A673 (cell line): ENCODE results near the gene PHACTR4. TPM values are rescaled to one million over a fixed set of nuclear protein-coding genes. Genes with fewer than 3 reads are reported as not detected.

Source experiments
- BruUV-seq: library from RNA; stranded (reverse); fragments of 400-500 nt; replicated peaks from 2 replicates; lab custom pipeline; 2021; lab: Mats Ljungman, UMichigan
- CTCF ChIA-PET: fragments of 300-600 bp; sonication (Branson Sonifier 250); formaldehyde crosslinking; loops from one replicate; lab custom pipeline; 2022; ENCODE audit warnings: antibody characterized with exemption; lab: Charles Lee
- POLR2A ChIA-PET: fragments of 300-600 bp; sonication (Branson Sonifier 250); formaldehyde crosslinking; loops from one replicate; lab custom pipeline; 2022; ENCODE audit warnings: antibody characterized with exemption; ENCODE audit not compliant: low non-redundant PET; lab: Charles Lee
- DNase-seq: peaks from one replicate; pipeline ENCODE4 v3.0.0-alpha.2; 2015; ENCODE audit warnings: low spot score
- H3K27ac ChIP-seq: fragments of 200-600 bp; sonication (generic); 2 replicates; pipeline ENCODE4 v1.5.1; 2016; ENCODE audit warnings: mixed run types, low read depth, mild to moderate bottlenecking, mixed read lengths, antibody characterized with exemption, low read length; ENCODE audit not compliant: poor library complexity, severe bottlenecking
- H3K27me3 ChIP-seq: fragments of 200-600 bp; sonication (generic); replicated peaks from 2 replicates; pipeline ENCODE4 v1.6.1; 2017; ENCODE audit warnings: mixed run types, low read depth, mild to moderate bottlenecking, mixed read lengths, antibody characterized with exemption, low read length; ENCODE audit not compliant: insufficient read depth, poor library complexity
- H3K36me3 ChIP-seq: fragments of 200-600 bp; sonication (generic); 2 replicates; pipeline ENCODE4 v1.6.1; 2016; ENCODE audit warnings: mixed run types, mild to moderate bottlenecking, mixed read lengths, antibody characterized with exemption, low read length; ENCODE audit not compliant: insufficient read depth, poor library complexity, severe bottlenecking
- H3K4me1 ChIP-seq: fragments of 200-600 bp; sonication (generic); 2 replicates; pipeline ENCODE4 v1.6.1; 2017; ENCODE audit warnings: mixed run types, mild to moderate bottlenecking, mixed read lengths, antibody characterized with exemption, low read length; ENCODE audit not compliant: insufficient read depth, poor library complexity, severe bottlenecking
- H3K4me3 ChIP-seq: fragments of 200-600 bp; sonication (generic); 2 replicates; pipeline ENCODE4 v1.5.1; 2016; ENCODE audit warnings: low read depth, mixed run types, mild to moderate bottlenecking, mixed read lengths, low read length; ENCODE audit not compliant: poor library complexity, severe bottlenecking
- H3K9me3 ChIP-seq: fragments of 200-600 bp; sonication (generic); 2 replicates; pipeline ENCODE4 v1.6.1; 2016; ENCODE audit warnings: mixed run types, low read depth, mild to moderate bottlenecking, mixed read lengths, antibody characterized with exemption, low read length; ENCODE audit not compliant: poor library complexity, severe bottlenecking
- EZH2 ChIP-seq: fragments of 200-600 bp; sonication (generic); IDR thresholded peaks from 2 replicates; pipeline ENCODE4 v1.6.1; 2017; ENCODE audit warnings: borderline replicate concordance, low read depth, mild to moderate bottlenecking, mixed read lengths, antibody characterized with exemption, low read length; ENCODE audit not compliant: poor library complexity, severe bottlenecking
- intact Hi-C: fragments of 100-400 bp; cut with micrococcal nuclease; formaldehyde crosslinking; loops from one replicate; pipeline ENCODE4 v1.10.0; 2022; ENCODE audit not compliant: unreplicated experiment
- total RNA-seq: library from RNA; stranded (reverse); gene quantifications from 2 replicates; pipeline ENCODE4 v1.2.3, GENCODE V29; 2021
- TF ChIP-seq, protein P1 (sequence below): fragments of 300-800, 200-600 bp; sonication (generic); conservative IDR thresholded peaks from 2 replicates; pipeline ENCODE4 v1.5.1; 2017; ENCODE audit warnings: low read depth, mild to moderate bottlenecking, antibody characterized with exemption, low read length, moderate library complexity, mixed read lengths

Gene PHACTR4
- total RNA-seq, 1 experiment from 2014 or later: 63.4 TPM

- H3K4me1 ChIP-seq: peaks cover 6% of the 10 kb centered on the region
- TF ChIP-seq, protein P1, sequence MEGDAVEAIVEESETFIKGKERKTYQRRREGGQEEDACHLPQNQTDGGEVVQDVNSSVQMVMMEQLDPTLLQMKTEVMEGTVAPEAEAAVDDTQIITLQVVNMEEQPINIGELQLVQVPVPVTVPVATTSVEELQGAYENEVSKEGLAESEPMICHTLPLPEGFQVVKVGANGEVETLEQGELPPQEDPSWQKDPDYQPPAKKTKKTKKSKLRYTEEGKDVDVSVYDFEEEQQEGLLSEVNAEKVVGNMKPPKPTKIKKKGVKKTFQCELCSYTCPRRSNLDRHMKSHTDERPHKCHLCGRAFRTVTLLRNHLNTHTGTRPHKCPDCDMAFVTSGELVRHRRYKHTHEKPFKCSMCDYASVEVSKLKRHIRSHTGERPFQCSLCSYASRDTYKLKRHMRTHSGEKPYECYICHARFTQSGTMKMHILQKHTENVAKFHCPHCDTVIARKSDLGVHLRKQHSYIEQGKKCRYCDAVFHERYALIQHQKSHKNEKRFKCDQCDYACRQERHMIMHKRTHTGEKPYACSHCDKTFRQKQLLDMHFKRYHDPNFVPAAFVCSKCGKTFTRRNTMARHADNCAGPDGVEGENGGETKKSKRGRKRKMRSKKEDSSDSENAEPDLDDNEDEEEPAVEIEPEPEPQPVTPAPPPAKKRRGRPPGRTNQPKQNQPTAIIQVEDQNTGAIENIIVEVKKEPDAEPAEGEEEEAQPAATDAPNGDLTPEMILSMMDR: no peak
- no peak for TF ChIP-seq EZH2
- no peaks in the 10 kb centered on the region for H3K9me3 ChIP-seq
- no peak overlapping the region for H3K27ac ChIP-seq
- intact Hi-C loops: no loop called here
- ChIA-PET POLR2A (no interaction called here), CTCF (no interaction called here)
- no peak for DNase-seq
- no peak overlapping the region for H3K4me3 ChIP-seq
- no TSS peak for BruUV-seq
- peaks cover 39% of the 10 kb centered on the region for H3K36me3 ChIP-seq
- no peaks in the 10 kb centered on the region for H3K27me3 ChIP-seq
Observed at GRCh38 chr1:28526886-28527285, 157.3 kb downstream of the PHACTR4 start.

DNA sequence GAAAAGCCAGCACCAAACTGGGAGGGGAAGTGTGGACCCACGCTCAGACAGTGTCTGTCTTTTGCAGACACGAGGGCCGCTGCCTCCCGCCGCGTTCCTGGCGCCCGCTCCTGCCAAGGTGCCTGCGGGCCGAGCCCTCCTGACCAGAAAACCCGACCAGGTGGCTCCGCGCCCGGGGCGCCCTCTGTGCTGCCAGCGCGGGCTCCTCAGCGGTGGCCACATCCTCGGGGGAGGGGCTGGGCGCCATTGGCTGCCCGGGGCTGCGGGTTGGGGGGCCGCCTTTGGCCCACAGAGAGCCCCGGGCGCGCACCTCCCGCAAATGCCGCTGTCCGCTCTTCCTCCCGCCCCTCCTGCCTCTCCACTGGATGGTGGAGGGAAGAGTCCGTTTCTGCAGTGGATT lies 160.9 kb downstream of the PHACTR4 start:
- CTCF ChIA-PET: no interaction called here
- BruUV-seq: no TSS peak
- no peaks in the 10 kb centered on the region for H3K9me3 ChIP-seq
- no peaks in the 10 kb centered on the region for H3K4me1 ChIP-seq
- no peak for DNase-seq
- TF ChIP-seq, protein P1: no peak
- TF ChIP-seq EZH2: no peak
- POLR2A ChIA-PET: no interaction called here
- intact Hi-C loops: no loop called here
- peaks cover 53% of the 10 kb centered on the region for H3K36me3 ChIP-seq
- H3K4me3 ChIP-seq: no peak overlapping the region
- H3K27ac ChIP-seq: peak overlapping the region; percentile 16
- H3K27me3 ChIP-seq: no peaks in the 10 kb centered on the region

DNA sequence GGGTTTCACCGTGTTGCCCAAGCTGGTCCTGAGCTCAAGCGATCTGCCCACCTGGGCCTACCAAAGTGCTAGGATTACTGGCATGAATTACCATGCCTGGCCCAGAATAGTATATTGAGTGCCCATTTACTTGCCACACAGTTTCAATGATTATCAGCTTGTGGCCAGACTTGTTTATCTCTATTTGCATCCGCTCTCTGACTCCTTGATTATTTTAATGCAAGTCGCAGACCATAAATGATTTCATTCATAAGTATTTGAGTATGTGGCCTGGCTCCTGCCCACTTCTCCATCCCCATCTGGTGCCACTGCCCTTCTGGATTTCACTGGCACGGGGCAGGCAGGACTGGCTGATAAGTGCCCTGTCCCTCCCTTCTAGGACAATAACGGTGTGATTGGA lies 165.1 kb downstream of the PHACTR4 start:
- Histone ChIP-seq H3K36me3 (peaks cover 80% of the 10 kb centered on the region), H3K4me3 (no peak overlapping the region), H3K27me3 (no peaks in the 10 kb centered on the region), H3K27ac (no peak overlapping the region), H3K9me3 (no peaks in the 10 kb centered on the region), H3K4me1 (no peaks in the 10 kb centered on the region)
- no peak for DNase-seq
- CTCF ChIA-PET: no interaction called here
- TF ChIP-seq, protein P1: no peak
- no peak for TF ChIP-seq EZH2
- no TSS peak for BruUV-seq
- POLR2A ChIA-PET: no interaction called here
- intact Hi-C loops: no loop called here
